ENCODE results near the gene FCGR3A. TPM values are rescaled to one million over a fixed set of nuclear protein-coding genes. Genes with fewer than 3 reads are reported as not detected.
"Not testable (repeated sequence)": the region's sequence is repeated elsewhere in the genome, so short reads cannot be mapped to it uniquely, and the experiment has no call there.

Gene FCGR3A
- total RNA-seq, 1 donor from 2014 or later: not detected

GRCh38 chr1:161531986-161532643 is 17.5 kb downstream of the FCGR3A start:
- DNase-seq (ENCODE audit: low read depth) (no peak), FAIRE-seq (no peak)
- Histone ChIP-seq H3K27me3 (ENCODE audit: control insufficient read depth, insufficient read depth, low read length) (no peaks in the 10 kb centered on the region), H3K36me3 (ENCODE audit: control insufficient read depth, insufficient read depth, low read length) (no peaks in the 10 kb centered on the region), H3K4me3 (ENCODE audit: low read depth, low read length) (no peak overlapping the region)
- TF ChIP-seq CTCF (IDR thresholded peaks at IDR 0.05; ENCODE audit: insufficient read depth, low read length, severe bottlenecking): no peak

DNA sequence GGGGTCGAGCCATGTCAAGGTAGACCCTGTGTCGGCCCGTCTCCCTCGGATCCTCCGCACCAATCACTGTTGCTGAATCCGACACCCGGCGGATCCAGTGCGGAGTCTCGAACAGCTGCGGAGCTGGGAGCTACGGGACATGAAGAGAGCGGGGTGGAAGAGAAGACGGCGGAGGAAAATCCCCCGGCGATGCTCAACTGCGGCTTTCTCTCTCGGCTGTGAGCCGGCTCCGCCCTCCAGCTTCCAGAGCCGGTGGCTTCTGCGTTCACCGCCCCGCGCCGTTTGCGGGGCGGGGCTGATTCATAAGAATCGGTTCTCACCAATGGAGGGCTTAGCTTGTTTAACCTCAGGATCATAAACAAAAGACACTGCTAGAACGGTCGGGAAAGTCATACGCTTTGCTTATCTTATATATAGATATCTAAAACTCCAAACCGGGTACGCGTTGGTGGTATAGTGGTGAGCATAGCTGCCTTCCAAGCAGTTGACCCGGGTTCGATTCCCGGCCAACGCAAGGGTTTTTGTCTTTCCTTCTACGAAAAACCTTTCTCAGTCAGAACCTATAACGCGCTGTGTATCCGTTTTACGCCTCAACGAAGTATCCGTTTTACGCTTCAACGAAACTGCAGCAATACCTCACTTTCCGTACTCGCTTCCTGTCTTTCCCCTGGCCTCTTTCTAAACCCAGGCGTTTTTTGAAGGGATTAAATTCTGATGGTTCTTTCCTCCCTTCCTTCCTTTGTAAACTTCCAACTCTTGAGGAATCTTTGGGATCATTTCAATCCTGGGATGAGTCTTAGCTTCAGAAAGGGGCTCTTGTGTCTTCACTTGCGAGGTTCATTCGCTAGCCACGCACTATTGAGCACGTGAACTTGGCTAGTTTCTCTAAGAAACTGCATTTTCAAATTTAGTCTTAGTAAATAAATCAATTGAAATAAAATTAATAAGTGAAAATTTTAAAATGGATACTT is 18.7 kb downstream of the FCGR3A start:
- not testable (repeated sequence) for H3K27me3 ChIP-seq (ENCODE audit: control insufficient read depth, insufficient read depth, low read length); H3K36me3 ChIP-seq (ENCODE audit: control insufficient read depth, insufficient read depth, low read length); FAIRE-seq
- peak; percentile 89 for DNase-seq (ENCODE audit: low read depth)
- H3K4me3 ChIP-seq (ENCODE audit: low read depth, low read length): peak overlapping the region; percentile 61

DNA sequence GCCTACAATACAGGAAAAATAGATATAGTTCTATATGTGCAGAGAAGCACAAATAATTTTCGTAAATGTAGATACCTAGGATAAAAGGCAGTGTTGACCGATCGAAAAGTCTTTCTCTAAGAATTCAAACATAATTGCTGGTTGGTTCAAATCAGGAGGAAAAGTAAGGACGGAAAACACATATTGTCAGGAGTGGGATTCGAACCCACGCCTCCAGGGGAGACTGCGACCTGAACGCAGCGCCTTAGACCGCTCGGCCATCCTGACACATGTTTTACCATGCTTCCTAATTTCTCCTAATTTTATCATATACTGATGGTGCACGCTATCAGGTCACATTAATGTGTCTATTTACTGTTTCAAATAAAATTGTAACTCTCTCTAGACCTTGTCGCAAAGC is 19.5 kb downstream of the FCGR3A start:
- H3K27me3 ChIP-seq (ENCODE audit: control insufficient read depth, insufficient read depth, low read length); FAIRE-seq; H3K36me3 ChIP-seq (ENCODE audit: control insufficient read depth, insufficient read depth, low read length): not testable (repeated sequence)
- peak; percentile 55 for DNase-seq (ENCODE audit: low read depth)
- peak overlapping the region; percentile 61 for H3K4me3 ChIP-seq (ENCODE audit: low read depth, low read length)

GRCh38 chr1:161529463-161530104 is 20.0 kb downstream of the FCGR3A start:
- H3K36me3 ChIP-seq (ENCODE audit: control insufficient read depth, insufficient read depth, low read length); H3K27me3 ChIP-seq (ENCODE audit: control insufficient read depth, insufficient read depth, low read length); FAIRE-seq; DNase-seq (ENCODE audit: low read depth); H3K4me3 ChIP-seq (ENCODE audit: low read depth, low read length): not testable (repeated sequence)

GRCh38 chr1:161528550-161528949 is 21.1 kb downstream of the FCGR3A start:
- H3K27me3 ChIP-seq (ENCODE audit: control insufficient read depth, insufficient read depth, low read length); H3K36me3 ChIP-seq (ENCODE audit: control insufficient read depth, insufficient read depth, low read length); FAIRE-seq; H3K4me3 ChIP-seq (ENCODE audit: low read depth, low read length): not testable (repeated sequence)
- DNase-seq (ENCODE audit: low read depth): peak; percentile 31

GRCh38 chr1:161525918-161526317 is 23.7 kb downstream of the FCGR3A start:
- not testable (repeated sequence) for H3K36me3 ChIP-seq (ENCODE audit: control insufficient read depth, insufficient read depth, low read length); DNase-seq (ENCODE audit: low read depth); FAIRE-seq; H3K27me3 ChIP-seq (ENCODE audit: control insufficient read depth, insufficient read depth, low read length); H3K4me3 ChIP-seq (ENCODE audit: low read depth, low read length)

DNA sequence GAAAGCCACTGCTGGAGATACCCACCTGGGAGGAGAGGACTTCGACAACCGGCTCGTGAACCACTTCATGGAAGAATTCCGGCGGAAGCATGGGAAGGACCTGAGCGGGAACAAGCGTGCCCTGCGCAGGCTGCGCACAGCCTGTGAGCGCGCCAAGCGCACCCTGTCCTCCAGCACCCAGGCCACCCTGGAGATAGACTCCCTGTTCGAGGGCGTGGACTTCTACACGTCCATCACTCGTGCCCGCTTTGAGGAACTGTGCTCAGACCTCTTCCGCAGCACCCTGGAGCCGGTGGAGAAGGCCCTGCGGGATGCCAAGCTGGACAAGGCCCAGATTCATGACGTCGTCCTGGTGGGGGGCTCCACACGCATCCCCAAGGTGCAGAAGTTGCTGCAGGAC is 24.3 kb downstream of the FCGR3A start:
- FAIRE-seq; DNase-seq (ENCODE audit: low read depth); H3K27me3 ChIP-seq (ENCODE audit: control insufficient read depth, insufficient read depth, low read length); H3K36me3 ChIP-seq (ENCODE audit: control insufficient read depth, insufficient read depth, low read length); H3K4me3 ChIP-seq (ENCODE audit: low read depth, low read length): not testable (repeated sequence)

GRCh38 chr1:161524742-161525291 is 24.8 kb downstream of the FCGR3A start:
- peak overlapping the region; percentile 34 for H3K4me3 ChIP-seq (ENCODE audit: low read depth, low read length)
- not testable (repeated sequence) for H3K27me3 ChIP-seq (ENCODE audit: control insufficient read depth, insufficient read depth, low read length); DNase-seq (ENCODE audit: low read depth); FAIRE-seq; H3K36me3 ChIP-seq (ENCODE audit: control insufficient read depth, insufficient read depth, low read length)

GRCh38 chr1:161523817-161524741 is 25.5 kb downstream of the FCGR3A start, which contains the start of gene HSPA6:
Gene HSPA6 (plus strand): TSS chr1:161524540. CDS start chr1:161524659, 119 bp downstream.
- not testable (repeated sequence) for FAIRE-seq; H3K27me3 ChIP-seq (ENCODE audit: control insufficient read depth, insufficient read depth, low read length); H3K36me3 ChIP-seq (ENCODE audit: control insufficient read depth, insufficient read depth, low read length)
- DNase-seq (ENCODE audit: low read depth): peak; percentile 81
- peak within 1 kb of the TSS; percentile 45 for H3K4me3 ChIP-seq (ENCODE audit: low read depth, low read length)

DNA sequence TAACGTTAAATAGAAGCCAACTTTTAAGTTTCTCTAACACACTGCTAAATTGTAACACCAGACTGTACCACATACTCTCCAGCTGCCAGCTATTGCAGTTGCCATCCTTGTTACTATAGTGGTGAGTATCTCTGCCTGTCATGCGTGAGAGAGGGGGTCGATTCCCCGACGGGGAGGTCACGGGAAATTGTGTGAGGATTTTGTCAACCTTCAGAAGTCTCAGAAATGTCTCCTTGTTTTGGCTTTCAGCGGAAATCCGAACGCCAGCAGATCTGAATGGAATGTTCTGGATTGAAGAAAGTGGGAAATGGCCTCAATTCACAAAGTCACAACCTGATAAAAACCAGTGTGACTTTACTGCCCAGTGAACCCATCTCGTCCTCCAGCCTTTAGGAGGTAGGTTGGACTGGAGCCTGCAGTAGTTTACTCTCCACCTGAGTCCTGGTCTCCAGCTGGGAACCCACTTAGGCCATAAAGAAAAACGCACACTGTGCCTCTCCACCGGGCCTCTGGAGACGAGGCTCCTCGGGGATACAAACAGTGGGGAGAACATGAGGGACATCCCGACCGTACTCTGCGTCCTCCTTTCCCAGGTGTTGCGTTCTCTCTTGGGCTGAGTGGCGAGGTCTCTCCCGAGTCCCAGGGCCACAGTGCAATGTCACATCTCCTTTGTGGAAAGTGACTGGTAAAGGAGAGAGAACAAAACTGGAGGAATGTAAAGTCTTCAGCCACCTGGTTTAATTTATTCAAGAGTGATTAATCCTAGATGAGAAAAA is 26.4 kb downstream of the FCGR3A start:
- H3K4me3 ChIP-seq (ENCODE audit: low read depth, low read length); H3K36me3 ChIP-seq (ENCODE audit: control insufficient read depth, insufficient read depth, low read length); FAIRE-seq; DNase-seq (ENCODE audit: low read depth); H3K27me3 ChIP-seq (ENCODE audit: control insufficient read depth, insufficient read depth, low read length): not testable (repeated sequence)

DNA sequence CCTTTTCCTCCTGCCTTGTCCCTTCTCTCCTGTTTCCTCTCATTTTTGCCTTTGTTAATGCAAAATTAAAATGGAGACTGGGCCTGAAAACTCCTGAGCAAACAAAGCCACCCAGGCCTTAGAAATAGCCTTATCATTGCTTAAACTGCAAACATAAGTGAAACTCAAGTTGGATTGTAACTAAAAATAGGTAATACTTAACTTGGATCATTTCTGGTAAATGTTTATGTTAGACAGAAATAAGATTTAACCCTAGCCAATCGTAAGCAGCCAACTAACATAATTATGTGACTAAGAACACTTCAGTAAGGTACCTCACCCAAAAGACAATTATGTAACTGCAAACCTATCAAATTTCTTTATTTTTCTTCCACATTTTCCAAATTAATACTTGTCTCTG is 35.7 kb downstream of the FCGR3A start:
- not testable (repeated sequence) for H3K4me3 ChIP-seq (ENCODE audit: low read depth, low read length); FAIRE-seq; H3K27me3 ChIP-seq (ENCODE audit: control insufficient read depth, insufficient read depth, low read length); DNase-seq (ENCODE audit: low read depth); H3K36me3 ChIP-seq (ENCODE audit: control insufficient read depth, insufficient read depth, low read length)
